K562 (cell line): Measurements from ENCODE around the gene MBOAT7. TPM values are rescaled to one million over a fixed set of nuclear protein-coding genes. Genes with fewer than 3 reads are reported as not detected.

Source experiments
- ATAC-seq: fragments of 200-7000 bp; cut with Tn5 transposase; 3 replicates; pipeline ENCODE4 v1.9.1; 2020; ENCODE audit warnings: moderate library complexity
- BruUV-seq: library from RNA; stranded (reverse); fragments of 400-500 nt; replicated peaks from 2 replicates; lab custom pipeline; 2021; lab: Mats Ljungman, UMichigan
- CTCF ChIA-PET: fragments of 300-600 bp; formaldehyde crosslinking; extraction: SDS; loops from one replicate; lab custom pipeline; 2021; ENCODE audit warnings: low intra/inter-chr PET ratio; lab: Yijun Ruan, JAX
- POLR2A ChIA-PET: fragments of 300-600, 350-650 bp; sonication (Branson Sonifier 250); formaldehyde crosslinking; extraction: SDS; loops from one replicate; lab custom pipeline; 2021; ENCODE audit warnings: antibody characterized with exemption, inconsistent platforms; lab: Yijun Ruan, JAX
- DNase-seq, 4 experiments: peaks; one replicate each; pipeline versions ENCODE4 v3.0.0 to v3.0.0-alpha.2; 2011 to 2018; ENCODE audit warnings: low spot score in 3 of 4, mixed read lengths in 3 of 4; ENCODE audit errors: extremely low read depth in 1 of 4
- FAIRE-seq: peaks from 2 replicates; lab custom pipeline; 2011; peaks lifted over from hg19 to GRCh38; lab: Jason Lieb, UNC
- H2AFZ ChIP-seq: 2 replicates; pipeline ENCODE4 v1.6.0; 2011; ENCODE audit warnings: low read depth, low read length, control low read depth, inconsistent platforms
- H3K27ac ChIP-seq: fragments of 200-600 bp; 3 replicates; pipeline ENCODE4 v1.8.0; 2011; ENCODE audit warnings: low read depth, mild to moderate bottlenecking, control low read depth, inconsistent platforms, low read length, moderate library complexity, mixed read lengths; ENCODE audit errors: extremely low read depth
- H3K27me3 ChIP-seq, 2 experiments: fragments of 300-600 bp in 1 of 2; 2 replicates in 1 of 2; 3 replicates in 1 of 2; pipeline versions ENCODE4 v1.6.0 to v1.8.0; 2011; ENCODE audit warnings: inconsistent platforms in 2 of 2, low read length in 2 of 2, mild to moderate bottlenecking in 1 of 2, mixed read lengths in 1 of 2, moderate library complexity in 1 of 2; ENCODE audit not compliant: control insufficient read depth in 2 of 2, insufficient read depth in 2 of 2
- H3K36me3 ChIP-seq: fragments of 300-600 bp; 3 replicates; pipeline ENCODE4 v1.8.0; 2011; ENCODE audit warnings: mild to moderate bottlenecking, low read length, inconsistent platforms; ENCODE audit not compliant: control insufficient read depth, insufficient read depth
- H3K4me1 ChIP-seq, 2 experiments: fragments of 200-600 bp in 1 of 2; replicated peaks in 1 of 2; 2 replicates in 1 of 2; 3 replicates in 1 of 2; pipeline versions ENCODE4 v1.5.1 to v1.8.0; 2011; ENCODE audit warnings: inconsistent platforms in 2 of 2, low read length in 2 of 2, mild to moderate bottlenecking in 1 of 2, mixed read lengths in 1 of 2, moderate library complexity in 1 of 2; ENCODE audit not compliant: control insufficient read depth in 2 of 2, insufficient read depth in 2 of 2
- H3K4me2 ChIP-seq: 2 replicates; pipeline ENCODE4 v1.6.1; 2011; ENCODE audit warnings: low read length, control low read depth, inconsistent platforms, mixed read lengths; ENCODE audit not compliant: insufficient read depth
- H3K4me3 ChIP-seq: fragments of 200-600 bp; sonication (generic), shearing (Covaris generic); 2 replicates; pipeline ENCODE4 v1.5.1; 2016; ENCODE audit warnings: control low read depth, inconsistent platforms
- H3K79me2 ChIP-seq: fragments of 200-600 bp; 3 replicates; pipeline ENCODE4 v1.8.0; 2011; ENCODE audit warnings: low read length, inconsistent platforms; ENCODE audit not compliant: control insufficient read depth, insufficient read depth
- H3K9ac ChIP-seq, 2 experiments: 2 replicates each; pipeline versions ENCODE4 v1.6.0 to v1.6.1; 2011; ENCODE audit warnings: low read depth in 2 of 2, low read length in 2 of 2, control low read depth in 1 of 2, inconsistent platforms in 1 of 2, mild to moderate bottlenecking in 1 of 2, mixed read lengths in 1 of 2; ENCODE audit not compliant: insufficient read depth in 1 of 2
- H3K9me1 ChIP-seq: one replicate; pipeline ENCODE4 v1.6.0; 2011; ENCODE audit warnings: inconsistent platforms, mild to moderate bottlenecking, low read length, moderate library complexity; ENCODE audit not compliant: control insufficient read depth, insufficient read depth
- H3K9me3 ChIP-seq: replicated peaks from 2 replicates; pipeline ENCODE4 v1.5.1; 2011; ENCODE audit warnings: low read depth, low read length, inconsistent platforms; ENCODE audit not compliant: control insufficient read depth, insufficient read depth
- H4K20me1 ChIP-seq: replicated peaks from 2 replicates; pipeline ENCODE4 v1.6.1; 2011; ENCODE audit warnings: low read length, inconsistent platforms, mixed read lengths; ENCODE audit not compliant: control insufficient read depth, insufficient read depth
- CCNT2 ChIP-seq: IDR thresholded peaks from 2 replicates; pipeline ENCODE4 v1.6.1; 2011; ENCODE audit warnings: borderline replicate concordance, low read depth, mild to moderate bottlenecking, moderate library complexity, mixed read lengths, low read length; ENCODE audit not compliant: insufficient read length; ENCODE audit errors: extremely low read depth
- E2F8 ChIP-seq: fragments of 450-650 bp; IDR thresholded peaks from 2 replicates; pipeline ENCODE4 v1.7.1; 2018; ENCODE audit warnings: mild to moderate bottlenecking, low read depth; ENCODE audit not compliant: partially characterized antibody
- GATA2 ChIP-seq: sonication (generic); formaldehyde crosslinking; IDR thresholded peaks from 2 replicates; pipeline ENCODE4 v1.4.0; 2020; ENCODE audit warnings: mild to moderate bottlenecking, missing genetic modification reagents
- HNRNPK ChIP-seq: fragments of 200-400 bp; formaldehyde crosslinking; IDR thresholded peaks from one replicate; pipeline ENCODE4 v1.6.1; 2018; ENCODE audit warnings: mild to moderate bottlenecking, low read depth, low read length; ENCODE audit not compliant: poor library complexity, severe bottlenecking
- HSF4 ChIP-seq: fragments of 250-450 bp; sonication (Bioruptor Pico); IDR thresholded peaks from 2 replicates; pipeline ENCODE4 v2.1.2; 2022; ENCODE audit warnings: mild to moderate bottlenecking, moderate library complexity, borderline replicate concordance
- MAZ ChIP-seq, 2 experiments: fragments of 450-650 bp in 1 of 2; sonication (generic) in 1 of 2; formaldehyde crosslinking; IDR thresholded peaks in 1 of 2; conservative IDR thresholded peaks in 1 of 2; 2 replicates each; pipeline versions ENCODE4 v1.4.0 to v1.5.0; 2020; ENCODE audit warnings: mild to moderate bottlenecking in 1 of 2, missing genetic modification reagents in 1 of 2
- MCM5 ChIP-seq: fragments of 450-650 bp; IDR thresholded peaks from 2 replicates; pipeline ENCODE4 v1.6.1; 2016; ENCODE audit warnings: low read depth
- NFYB ChIP-seq: IDR thresholded peaks from 2 replicates; pipeline ENCODE4 v1.6.1; 2011; ENCODE audit warnings: mild to moderate bottlenecking, moderate library complexity; ENCODE audit not compliant: insufficient read length; ENCODE audit errors: extremely low read depth
- RFX7 ChIP-seq: fragments of 250-450 bp; sonication (Bioruptor Pico); IDR thresholded peaks from 2 replicates; pipeline ENCODE4 v1.5.1; 2021; ENCODE audit warnings: mild to moderate bottlenecking
- SP1 ChIP-seq: sonication (generic); formaldehyde crosslinking; IDR thresholded peaks from 2 replicates; pipeline ENCODE4 v1.8.1; 2022; ENCODE audit warnings: mild to moderate bottlenecking, missing genetic modification reagents
- THAP7 ChIP-seq: fragments of 250-450 bp; sonication (Bioruptor Pico); IDR thresholded peaks from 2 replicates; pipeline ENCODE4 v1.5.0; 2021
- ZKSCAN8 ChIP-seq: fragments of 200-800 bp; sonication (Bioruptor generic); IDR thresholded peaks from 2 replicates; pipeline ENCODE4 v1.6.1; 2016; ENCODE audit warnings: missing genetic modification characterization, missing compliant biosample characterization
- ZNF239 ChIP-seq: fragments of 250-450 bp; sonication (Bioruptor Pico); IDR thresholded peaks from 2 replicates; pipeline ENCODE4 v1.4.0; 2020; ENCODE audit warnings: mild to moderate bottlenecking
- WGBS: fragments of 100-300 bp; shearing (Covaris generic); methylation state at CpG from one replicate; pipeline ENCODE4 v1.1.6; 2016; ENCODE audit warnings: low coverage, mixed read lengths; ENCODE audit not compliant: insufficient coverage; ENCODE audit errors: missing lambda C conversion rate; 5-methylcytosine and 5-hydroxymethylcytosine counted together
- in situ Hi-C: fragments of 300-500 bp; cut with MboI; formaldehyde crosslinking; loops from 4 replicates; pipeline ENCODE4 v1.15.0; 2018; ENCODE audit warnings: inconsistent platforms, mixed read lengths
- intact Hi-C: fragments of 100-400 bp; cut with micrococcal nuclease; formaldehyde crosslinking; loops from 2 replicates; pipeline ENCODE4 v1.14.2; 2022
- polyA plus RNA-seq, 8 experiments: library from polyadenylated mRNA; depleted of rRNA in 4 of 8; stranded (reverse) in 5 of 8; unstranded in 3 of 8; fragments of >200 nt; fragmentation: Nextera tagmentation in 2 of 8; fragmentation: Illumina TruSeq in 1 of 8; extraction: Ambion mirVana in 2 of 8; extraction: Trizol in 1 of 8; gene quantifications; 2 replicates each; pipeline versions ENCODE4 v1.2.1 to v1.2.3, GENCODE V29; 2011 to 2014; ENCODE audit warnings: inconsistent platforms in 1 of 8, missing spikeins in 1 of 8
- total RNA-seq, 7 experiments: library from RNA; depleted of rRNA in 6 of 7; stranded (reverse); fragments of >200 nt in 6 of 7; fragmentation: Illumina TruSeq in 2 of 7; extraction: Trizol in 2 of 7; gene quantifications; 2 replicates each; pipeline versions ENCODE4 v1.2.1 to v1.2.3, GENCODE V29; 2011 to 2021; ENCODE audit warnings: low replicate concordance in 1 of 7
- TF ChIP-seq, protein P1 (sequence below): sonication (generic); formaldehyde crosslinking; IDR thresholded peaks from 2 replicates; pipeline ENCODE4 v1.8.0; 2022; ENCODE audit warnings: mild to moderate bottlenecking, missing genetic modification reagents

Gene MBOAT7
- total and polyA plus RNA-seq, 9 of the 15 experiments (the other 6 are each of a cell fraction or from before 2014, with no cell fraction given): 1.4 to 153 (median 56.1) TPM

GRCh38 chr19:54233941-54234340 lies 44.6 kb upstream of the MBOAT7 start:
- no peaks in the 10 kb centered on the region for H4K20me1 ChIP-seq
- ChIA-PET POLR2A (interaction anchor here (0.8 to 1.2 kb wide), 3 partner anchors 13 to 33 kb away, joined by 3 to 5 read pairs (median 3); no protein-coding TSS in a partner anchor), CTCF (no interaction called here)
- in situ Hi-C loops: no loop called here
- H3K9me1 ChIP-seq: no peaks in the 10 kb centered on the region
- 1% methylated on average over 5 of the region's 5 CpGs for WGBS
- H3K27ac ChIP-seq: no peak overlapping the region
- ATAC-seq (no peak), FAIRE-seq (no peak), DNase-seq (no peak)
- BruUV-seq: no TSS peak
- no peaks in the 10 kb centered on the region for H3K36me3 ChIP-seq
- peaks cover 19 to 48% of the 10 kb centered on the region in 2 experiments; a peak in 4 of 5 replicates for H3K27me3 ChIP-seq
- no peak overlapping the region for H3K4me2 ChIP-seq
- H2AFZ ChIP-seq: no peak overlapping the region
- H3K4me1 ChIP-seq: peaks cover 4 to 6% of the 10 kb centered on the region in 2 experiments; a peak in 4 of 5 replicates
- H3K4me3 ChIP-seq: no peak overlapping the region
- no peak overlapping the region for H3K9ac ChIP-seq
- no peaks in the 10 kb centered on the region for H3K9me3 ChIP-seq
- intact Hi-C loops: loop anchor here (5.0 kb wide), 1 partner anchor 47 kb away; the partner anchor contains the start of gene MBOAT7
- no peaks in the 10 kb centered on the region for H3K79me2 ChIP-seq
- TF ChIP-seq RFX7 (no peak), CCNT2 (no peak), ZKSCAN8 (no peak), SP1 (CRISPR knock-in tag) (no peak), NFYB (no peak), HSF4 (CRISPR knock-in tag) (no peak), MAZ (CRISPR knock-in tag; conservative IDR thresholded peaks at IDR 0.05 in 1 of 2, IDR thresholded peaks at IDR 0.05 in 1 of 2) (no peak), THAP7 (no peak), E2F8 (no peak), HNRNPK (no peak), MCM5 (no peak), GATA2 (CRISPR knock-in tag) (no peak), ZNF239 (CRISPR knock-in tag) (no peak)
- TF ChIP-seq, protein P1, sequence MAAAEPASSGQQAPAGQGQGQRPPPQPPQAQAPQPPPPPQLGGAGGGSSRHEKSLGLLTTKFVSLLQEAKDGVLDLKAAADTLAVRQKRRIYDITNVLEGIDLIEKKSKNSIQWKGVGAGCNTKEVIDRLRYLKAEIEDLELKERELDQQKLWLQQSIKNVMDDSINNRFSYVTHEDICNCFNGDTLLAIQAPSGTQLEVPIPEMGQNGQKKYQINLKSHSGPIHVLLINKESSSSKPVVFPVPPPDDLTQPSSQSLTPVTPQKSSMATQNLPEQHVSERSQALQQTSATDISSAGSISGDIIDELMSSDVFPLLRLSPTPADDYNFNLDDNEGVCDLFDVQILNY (CRISPR knock-in tag): no peak
- TF ChIP-seq, all 486 proteins: peak for 0
